Measurements from ENCODE around the gene AFF3.

The AFF3 gene

GRCh38 chr2:99756059-99756458 is 386.3 kb downstream of the AFF3 start:
- H3K27ac ChIP-seq: no peak overlapping the region
- no peak for TF ChIP-seq CTCF (IDR thresholded peaks at IDR 0.05)
- no peak for TF ChIP-seq ZFX (IDR thresholded peaks at IDR 0.05; ENCODE audit: borderline replicate concordance)

- no peak for TF ChIP-seq CTCF (IDR thresholded peaks at IDR 0.05)
- no peak for TF ChIP-seq ZFX (IDR thresholded peaks at IDR 0.05; ENCODE audit: borderline replicate concordance)
Observed at GRCh38 chr2:99754210-99754609, 388.2 kb downstream of the AFF3 start.

GRCh38 chr2:99753505-99753904 is 388.9 kb downstream of the AFF3 start:
- TF ChIP-seq ZFX (IDR thresholded peaks at IDR 0.05; ENCODE audit: borderline replicate concordance): no peak
- TF ChIP-seq CTCF (IDR thresholded peaks at IDR 0.05): no peak
- H3K27ac ChIP-seq: no peak overlapping the region

More at GRCh38 chr2:99754210-99754609, 388.2 kb downstream of the AFF3 start:
- H3K27ac ChIP-seq: no peak overlapping the region

- TF ChIP-seq ZFX (IDR thresholded peaks at IDR 0.05; ENCODE audit: borderline replicate concordance) (no peak), CTCF (IDR thresholded peaks at IDR 0.05) (no peak)
- H3K27ac ChIP-seq: peak overlapping the region; percentile 22
Observed at GRCh38 chr2:99748344-99748743, 394.0 kb downstream of the AFF3 start.

GRCh38 chr2:99747842-99748241 is 394.5 kb downstream of the AFF3 start:
- TF ChIP-seq ZFX (IDR thresholded peaks at IDR 0.05; ENCODE audit: borderline replicate concordance) (no peak), CTCF (IDR thresholded peaks at IDR 0.05) (no peak)
- peak overlapping the region; percentile 22 for H3K27ac ChIP-seq

- TF ChIP-seq ZFX (IDR thresholded peaks at IDR 0.05; ENCODE audit: borderline replicate concordance): no peak
- no peak for TF ChIP-seq CTCF (IDR thresholded peaks at IDR 0.05)
- H3K27ac ChIP-seq: no peak overlapping the region
Observed at GRCh38 chr2:99743146-99743545, 399.2 kb downstream of the AFF3 start.

- no peak for TF ChIP-seq ZFX (IDR thresholded peaks at IDR 0.05; ENCODE audit: borderline replicate concordance)
- no peak for TF ChIP-seq CTCF (IDR thresholded peaks at IDR 0.05)
- H3K27ac ChIP-seq: no peak overlapping the region
Observed at GRCh38 chr2:99737537-99737936, 404.9 kb downstream of the AFF3 start.

Data from 22Rv1 (cell line).